ENCODE measurements around the gene MYOM3.

The MYOM3 gene

DNA sequence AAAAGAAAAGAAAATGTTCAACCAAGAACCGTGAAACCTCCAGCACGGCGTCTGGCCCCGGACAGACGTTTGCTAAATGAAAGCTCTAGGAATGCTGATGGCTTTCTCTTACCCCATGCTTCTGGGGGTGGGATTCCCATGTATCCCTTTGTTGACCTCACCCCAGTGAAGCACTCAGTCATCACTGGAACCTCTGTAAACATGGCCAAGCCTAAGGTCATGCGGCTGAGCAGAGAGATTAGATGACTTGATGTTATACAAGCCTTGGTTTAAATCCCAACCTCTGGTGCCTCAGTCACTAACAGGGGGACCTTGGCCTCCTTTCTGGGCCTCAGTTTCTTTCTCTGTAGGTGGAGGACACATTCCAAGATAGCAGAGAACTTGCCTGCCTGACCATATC is 2.8 kb upstream of the MYOM3 start:
- DNase-seq (ENCODE audit: low spot score) = no peak

DNA sequence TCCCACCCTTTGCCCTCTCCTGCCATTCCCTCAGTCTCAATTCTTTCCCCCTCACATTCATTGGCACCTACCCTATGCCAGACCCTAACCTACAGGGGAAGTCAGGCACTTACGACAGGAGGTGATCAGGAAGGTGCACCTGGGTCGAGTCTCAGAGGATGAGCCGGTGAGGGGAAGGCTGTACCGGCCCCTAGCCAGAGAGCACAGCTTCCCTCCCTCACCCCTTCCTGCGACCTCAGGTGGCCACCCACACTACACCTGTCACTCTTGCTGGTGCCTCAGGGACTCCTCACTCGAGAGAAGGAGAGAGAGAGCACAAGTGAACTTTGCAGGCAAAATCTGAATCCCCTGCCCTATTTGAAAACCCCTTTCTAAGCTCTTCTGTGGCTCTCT is 1.7 kb upstream of the MYOM3 start:
- DNase-seq (ENCODE audit: low spot score) = no peak

DNA sequence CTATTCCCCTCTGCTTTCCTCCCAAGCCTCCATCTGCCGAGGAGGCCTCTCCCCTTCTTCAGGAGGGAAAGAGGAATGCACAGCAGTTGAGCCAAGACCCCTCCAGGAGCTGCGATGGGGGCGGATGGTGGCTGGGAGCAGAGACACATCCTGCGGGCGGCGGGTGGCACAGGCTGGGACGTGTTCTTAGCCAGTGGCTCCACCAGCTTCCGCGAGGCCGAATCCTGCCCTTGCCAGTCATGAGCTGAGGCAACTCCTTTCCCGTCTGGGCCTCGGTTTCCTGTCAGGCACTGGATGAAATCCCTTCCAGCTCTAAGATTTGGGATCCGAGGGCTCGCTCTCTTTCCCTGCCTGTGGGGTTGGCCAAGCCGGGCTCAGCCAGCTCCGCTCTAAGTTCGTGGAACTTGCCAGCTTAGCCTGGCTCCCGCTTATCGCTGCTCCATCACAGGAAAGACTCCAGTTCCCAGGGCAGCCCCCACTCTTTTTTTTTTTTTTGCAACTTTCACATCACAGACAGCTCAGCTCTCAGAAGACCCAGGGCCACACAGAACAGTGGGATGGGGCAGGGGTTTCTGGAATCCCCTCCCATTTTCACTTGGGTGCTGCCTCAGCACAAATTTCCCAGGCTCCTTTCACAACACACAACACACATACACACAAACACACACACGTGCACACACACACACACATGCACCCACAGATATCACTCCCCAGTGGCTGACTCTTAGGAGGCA is 506 bp downstream of the MYOM3 start:
- DNase-seq (ENCODE audit: low spot score) = no peak

DNA sequence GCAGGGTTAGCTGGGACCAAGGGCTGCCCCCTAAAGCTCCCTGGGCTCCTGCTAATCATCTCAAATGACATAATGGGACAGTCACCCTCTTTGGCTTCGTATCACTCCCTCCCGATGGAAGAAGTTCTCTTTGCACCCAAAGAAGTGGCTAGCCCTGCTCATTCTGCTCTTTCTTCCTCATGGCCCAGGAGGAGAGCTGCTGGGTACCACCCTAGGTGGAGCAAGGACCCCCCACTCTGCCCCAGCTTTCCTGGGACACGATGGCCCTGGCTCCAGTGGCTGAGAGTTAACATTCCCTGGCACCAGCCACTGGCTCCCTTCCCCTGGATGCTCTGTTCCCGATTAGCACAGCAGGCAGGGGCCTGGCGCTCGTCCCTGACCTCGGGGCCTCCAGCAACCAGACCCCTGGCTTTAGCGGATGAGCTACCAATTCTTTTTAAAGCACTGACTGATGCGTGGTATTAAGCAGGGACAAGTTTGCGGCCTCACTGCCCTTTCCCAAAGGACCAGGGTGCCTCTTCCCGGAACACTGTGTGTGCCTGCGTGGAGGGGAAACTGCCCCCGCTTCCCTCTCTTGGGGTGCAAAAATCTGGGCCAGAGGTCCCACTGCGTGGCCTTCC is 1.2 kb downstream of the MYOM3 start:
- no peak for DNase-seq (ENCODE audit: low spot score)

DNA sequence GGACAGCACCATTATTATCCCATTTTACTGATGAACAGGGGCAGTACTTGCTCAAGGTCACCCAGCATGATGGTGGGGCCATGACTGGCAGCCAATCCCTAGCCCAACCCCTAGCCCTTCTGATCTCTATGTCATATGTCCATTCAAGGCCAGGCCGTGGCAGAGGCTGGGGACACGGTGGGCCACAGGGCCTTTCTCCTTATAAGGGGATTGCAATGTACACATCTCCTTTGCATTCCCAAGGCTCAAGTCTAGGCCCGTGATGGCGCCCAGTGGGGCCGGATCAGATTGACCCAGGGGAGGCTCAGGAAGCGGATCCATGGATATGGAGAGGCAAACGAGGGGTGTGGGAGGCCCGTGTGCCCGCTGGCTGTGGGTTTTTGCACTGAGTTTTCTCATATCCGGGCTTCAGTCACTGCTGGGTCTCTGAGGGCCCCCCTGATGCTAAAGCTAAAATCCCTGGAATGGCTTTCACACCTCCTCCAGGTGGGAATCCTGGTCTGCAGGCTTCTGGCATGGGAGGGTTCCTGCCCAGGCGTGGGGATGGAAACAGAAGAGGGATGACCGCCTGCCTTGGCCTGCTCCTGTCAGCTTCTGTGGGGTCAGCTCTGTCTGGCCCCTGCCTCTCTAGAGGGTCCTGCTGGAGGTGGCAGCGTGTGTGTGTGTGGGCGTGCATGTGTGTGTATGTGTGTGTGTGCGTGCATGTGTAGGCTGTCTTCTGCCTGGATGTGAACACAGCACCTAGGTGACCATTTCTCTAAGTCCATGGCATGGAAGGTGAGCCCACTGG is 2.1 kb downstream of the MYOM3 start:
- no peak for DNase-seq (ENCODE audit: low spot score)

DNA sequence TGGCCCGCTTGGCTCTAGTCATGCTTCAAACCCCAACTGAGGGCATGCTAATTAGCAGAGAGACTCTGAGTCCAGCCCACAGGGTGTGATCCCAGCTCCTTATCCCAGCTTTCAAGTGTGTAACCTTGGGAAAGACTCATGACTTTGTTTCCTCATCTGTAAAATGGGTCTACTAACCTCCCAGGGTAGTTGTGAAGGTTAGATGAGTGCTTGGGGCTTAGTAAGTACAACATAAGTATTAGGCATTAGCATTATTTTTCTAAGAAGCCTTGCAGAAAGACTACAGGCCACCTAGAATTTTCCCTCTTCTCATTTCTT is 2.8 kb downstream of the MYOM3 start:
- DNase-seq (ENCODE audit: low spot score) = no peak

DNA sequence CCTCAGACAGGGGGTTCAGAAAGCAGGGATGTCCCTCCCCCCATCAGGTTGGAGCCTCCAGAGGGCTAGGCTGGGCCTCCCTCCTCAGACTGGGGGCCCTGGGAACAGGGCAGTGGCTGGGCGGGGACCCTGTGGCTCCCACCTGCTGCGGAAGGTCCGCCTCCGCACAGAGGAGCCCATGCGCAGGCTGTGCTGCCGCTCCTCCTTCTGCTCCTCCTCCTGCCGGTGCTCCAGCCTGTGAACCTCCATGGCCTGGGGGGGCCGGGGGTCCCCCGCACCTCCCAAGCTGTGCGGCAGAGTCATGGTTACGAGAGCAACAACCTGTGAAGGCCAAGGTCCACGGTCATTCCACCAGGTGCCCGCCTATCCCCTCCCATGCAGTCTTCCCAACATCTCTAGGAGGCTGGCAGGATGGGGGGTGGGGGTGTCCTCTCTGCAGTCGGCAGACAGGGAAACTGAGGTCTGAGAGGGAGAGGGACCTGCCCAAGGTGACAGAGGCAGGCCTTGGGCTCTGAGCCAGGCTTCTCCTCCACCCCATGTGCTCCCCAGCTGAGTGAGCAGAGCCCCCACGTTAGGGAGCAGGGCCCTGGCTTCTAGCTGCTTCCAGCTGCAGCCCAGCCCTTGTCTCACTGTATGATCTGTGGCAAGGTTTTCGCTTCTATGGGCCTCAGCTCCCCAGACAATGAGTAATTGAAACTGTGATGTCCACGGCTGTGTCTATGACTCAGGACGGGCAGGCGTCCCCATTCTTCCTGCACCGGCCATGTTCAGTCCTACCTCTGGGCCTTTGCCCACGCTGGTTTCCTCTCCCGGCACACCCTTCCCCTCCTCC is 3.4 kb downstream of the MYOM3 start:
- peak; percentile 88 for DNase-seq (ENCODE audit: low spot score)

DNA sequence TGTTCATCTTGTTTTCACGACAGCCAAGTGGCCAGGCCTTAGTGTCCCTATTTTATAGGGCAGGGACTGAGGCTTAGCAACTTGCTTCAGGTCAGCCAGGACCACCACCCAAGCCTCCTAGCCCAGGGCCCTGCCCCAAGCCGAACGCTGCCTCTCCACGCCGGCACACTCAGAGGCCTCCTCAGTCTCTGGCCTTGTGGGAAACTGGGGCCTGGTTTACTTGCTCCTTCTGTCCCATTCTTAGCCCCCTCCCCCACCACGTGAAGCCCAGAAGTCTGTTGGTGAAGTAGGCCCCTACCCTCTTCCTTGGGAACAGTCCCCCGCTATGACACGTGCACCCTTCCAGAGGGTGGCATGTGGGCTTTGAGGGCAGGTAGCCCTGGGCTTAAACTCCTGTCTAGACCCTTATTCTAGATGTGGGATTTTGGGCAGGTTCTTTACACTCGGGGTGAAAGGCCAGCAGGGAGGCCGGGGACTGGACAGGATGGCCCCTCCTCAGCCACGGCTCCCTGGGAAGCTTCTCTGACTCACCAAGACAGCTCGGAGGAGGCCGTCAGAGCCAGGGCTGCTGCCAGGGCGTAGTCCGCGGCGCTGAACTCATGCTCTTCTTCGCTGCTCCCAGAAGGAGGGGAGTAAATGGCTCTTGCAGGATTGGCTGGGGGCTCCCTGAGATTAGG is 4.3 kb downstream of the MYOM3 start:
- DNase-seq (ENCODE audit: low spot score) = peak; percentile 20

DNA sequence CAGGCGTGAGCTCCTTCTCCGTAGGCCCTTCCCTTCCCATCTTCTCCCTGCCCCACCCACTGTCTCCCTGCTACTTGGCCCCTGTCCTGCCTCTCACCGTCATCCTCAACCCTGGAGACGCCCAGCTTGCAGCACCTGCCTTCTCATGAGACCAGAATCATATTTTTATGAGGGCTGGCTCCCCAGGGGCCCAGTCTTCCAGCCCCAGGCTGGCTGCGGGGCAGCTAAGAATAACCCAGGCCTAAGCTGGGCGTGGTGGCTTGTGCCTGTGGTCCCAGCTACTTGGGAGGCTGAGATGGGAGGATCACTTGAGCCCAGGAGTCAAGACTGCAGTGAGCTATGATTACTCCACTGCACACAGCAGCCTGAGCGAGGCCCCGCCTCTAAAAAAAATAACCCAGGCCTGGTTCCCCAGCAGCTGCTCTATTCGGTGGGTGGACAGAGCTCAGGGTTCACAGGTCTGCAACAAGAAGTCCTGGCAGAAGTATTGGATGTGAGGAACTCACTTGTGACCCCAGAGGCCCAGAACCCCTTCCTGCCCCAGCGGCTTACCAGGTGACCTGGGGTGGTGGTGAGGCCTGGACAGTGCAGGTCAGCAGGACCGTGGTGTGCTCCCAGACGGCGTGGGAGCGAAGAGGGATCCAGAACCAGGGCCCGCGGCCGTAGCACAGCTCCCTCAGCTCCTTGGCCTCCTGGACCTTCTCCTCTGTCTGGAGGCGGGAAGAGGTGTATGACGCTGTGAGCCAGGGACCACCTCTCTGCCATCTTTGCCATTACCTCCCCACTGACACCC is 6.4 kb downstream of the MYOM3 start:
- no peak for DNase-seq (ENCODE audit: low spot score)

DNA sequence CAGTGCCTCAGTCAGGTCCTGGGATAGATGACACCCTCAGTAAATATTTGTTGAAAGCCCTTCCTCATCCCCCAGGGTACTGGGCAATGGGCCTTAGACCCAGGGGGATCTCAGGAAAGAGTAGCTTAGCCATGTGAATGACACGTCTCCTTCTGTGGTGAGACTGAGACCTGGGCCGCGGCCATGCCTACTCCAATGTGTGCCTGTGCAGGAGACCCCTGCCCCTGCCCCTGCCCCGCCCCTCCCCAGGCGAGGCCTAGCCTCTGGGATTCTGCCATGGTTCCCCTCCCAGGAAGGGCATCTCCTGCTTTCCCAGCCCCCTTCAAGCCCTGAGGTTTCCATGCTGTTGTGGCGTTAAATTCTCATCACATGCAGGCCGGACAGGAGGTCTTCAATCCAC is 7.1 kb downstream of the MYOM3 start:
- no peak for DNase-seq (ENCODE audit: low spot score)

DNA sequence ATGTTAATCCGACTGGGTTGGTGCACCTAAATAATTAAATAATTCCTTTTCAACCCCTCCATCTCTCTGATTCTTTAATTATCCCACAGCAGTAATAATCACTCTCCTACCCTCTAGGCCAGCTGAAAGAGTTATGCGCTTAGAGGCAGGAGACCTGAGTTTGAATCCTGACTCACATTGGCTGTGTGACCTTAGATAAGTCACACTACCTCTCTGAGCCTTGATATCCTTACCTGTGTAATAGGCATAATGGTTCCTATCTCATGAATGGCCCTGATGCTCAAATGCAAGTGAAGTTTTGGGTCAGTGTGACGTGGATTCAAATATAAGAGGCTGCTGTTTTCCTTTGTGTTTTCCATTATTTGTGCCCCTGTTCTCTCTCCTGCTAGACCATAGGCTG is 8.1 kb downstream of the MYOM3 start:
- no peak for DNase-seq (ENCODE audit: low spot score)

DNA sequence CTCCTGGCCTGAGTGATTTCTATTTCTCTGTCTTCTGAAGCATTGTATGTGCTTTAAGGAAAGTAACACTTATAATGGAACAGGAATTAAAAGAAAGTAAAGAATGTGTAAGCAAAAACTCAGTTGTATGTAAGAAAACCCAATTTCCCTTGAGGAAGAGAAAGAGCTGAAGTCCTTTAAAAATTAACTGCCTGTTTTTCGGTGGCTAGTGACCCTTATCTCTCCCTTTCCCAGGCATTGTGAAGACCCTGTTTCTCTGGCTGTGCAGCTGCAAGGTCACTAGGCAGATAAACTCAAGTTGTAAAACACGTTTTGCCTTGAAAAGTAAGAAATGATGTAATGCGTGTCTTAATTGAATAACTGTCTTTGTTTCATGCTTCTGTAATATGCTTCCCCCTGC is 8.5 kb downstream of the MYOM3 start:
- no peak for DNase-seq (ENCODE audit: low spot score)

DNA sequence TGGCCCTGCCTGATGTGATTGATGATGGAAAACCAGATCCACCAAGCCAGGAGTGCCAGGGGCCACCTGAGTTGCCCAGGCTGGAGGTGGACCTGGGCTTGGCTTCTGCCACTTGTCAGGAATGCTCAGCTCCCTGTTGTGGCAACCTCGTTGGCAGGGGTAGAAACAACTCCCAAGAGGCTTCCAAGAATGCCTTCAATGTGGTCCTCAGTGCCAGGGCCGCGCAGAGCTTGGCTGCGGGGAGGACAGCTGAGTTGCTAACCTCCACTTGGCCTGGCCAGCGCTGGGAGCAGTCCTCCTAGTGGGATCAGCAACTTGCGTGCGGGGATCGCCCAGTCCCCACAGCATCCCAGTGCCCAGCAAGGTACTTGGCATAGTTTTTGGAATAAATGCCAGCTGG is 9.0 kb downstream of the MYOM3 start:
- DNase-seq (ENCODE audit: low spot score) = no peak

DNA sequence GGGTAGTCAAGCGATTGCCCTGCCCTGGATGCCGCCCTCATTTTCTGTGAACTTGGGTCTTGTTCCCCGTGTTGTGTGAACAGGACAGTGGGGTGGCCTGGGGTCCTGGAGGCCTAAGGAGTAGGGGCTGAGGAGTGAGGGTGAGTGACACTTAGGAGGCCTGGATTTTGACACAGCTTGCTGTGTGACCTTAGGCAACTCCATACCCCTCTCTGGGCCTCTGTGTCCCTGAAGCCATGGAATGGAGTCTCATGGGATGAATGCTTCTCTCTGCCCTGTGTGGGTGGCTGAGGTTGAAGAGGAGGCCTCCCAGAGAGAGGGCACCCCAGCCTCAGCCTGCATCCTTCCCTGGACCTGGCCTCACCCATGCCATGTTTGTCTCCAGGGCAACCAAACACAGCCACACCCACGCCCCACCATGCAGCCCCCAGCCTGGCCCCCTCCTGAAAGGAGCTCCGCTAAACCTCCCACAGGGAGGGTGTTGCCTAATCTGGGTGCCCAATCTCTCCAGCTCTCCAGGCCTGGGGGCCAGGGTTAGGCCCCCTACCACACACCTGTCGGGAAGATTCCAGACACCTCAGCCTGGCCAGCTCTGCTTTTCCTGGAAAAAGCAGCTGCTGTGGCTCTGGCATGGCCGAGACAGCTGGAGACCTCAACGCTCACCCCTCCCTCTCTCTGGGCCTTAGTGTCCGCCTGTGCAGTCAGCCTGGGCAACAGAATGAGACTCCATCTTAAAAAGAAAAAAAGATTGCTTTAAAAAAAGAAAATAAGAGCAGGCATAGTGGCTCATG is 9.9 kb downstream of the MYOM3 start:
- DNase-seq (ENCODE audit: low spot score) = no peak

DNA sequence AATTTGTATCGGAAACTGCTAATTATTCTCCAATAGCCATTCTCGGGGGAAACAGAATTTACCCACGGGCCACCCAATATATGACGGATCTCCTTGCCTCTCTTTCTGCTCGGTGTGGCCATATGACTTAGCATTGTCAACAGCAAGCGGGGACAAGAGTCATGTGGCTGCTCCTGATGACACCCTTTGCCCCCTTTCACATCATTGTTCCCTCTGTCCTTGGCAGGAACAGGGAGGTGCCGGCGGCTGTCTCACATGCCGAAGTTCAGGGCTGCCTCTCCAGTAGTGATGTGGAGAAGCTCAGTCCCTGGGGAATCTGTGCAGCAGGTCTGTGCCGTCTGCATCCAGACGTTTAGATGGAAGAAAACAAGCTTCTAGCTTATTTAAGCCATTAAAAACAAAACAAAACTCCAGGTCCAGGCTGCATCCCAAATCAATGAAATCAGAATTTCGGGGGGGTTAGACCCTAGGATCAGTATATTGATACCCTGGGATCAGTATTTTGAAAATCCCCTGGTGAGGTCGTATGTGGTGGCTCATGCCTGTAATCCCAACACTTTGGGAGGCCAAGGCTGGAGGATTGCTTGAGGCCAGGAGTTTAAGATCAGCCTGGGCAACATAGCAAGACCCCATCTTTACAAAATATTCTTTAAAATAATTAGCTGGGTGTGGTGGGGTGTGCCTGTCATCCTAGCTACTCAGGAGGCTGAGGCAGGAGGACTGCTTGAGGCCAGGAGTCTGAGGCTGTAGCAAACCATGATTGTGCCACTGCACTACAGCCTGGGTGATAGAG is 10.8 kb downstream of the MYOM3 start:
- DNase-seq (ENCODE audit: low spot score) = no peak

DNA sequence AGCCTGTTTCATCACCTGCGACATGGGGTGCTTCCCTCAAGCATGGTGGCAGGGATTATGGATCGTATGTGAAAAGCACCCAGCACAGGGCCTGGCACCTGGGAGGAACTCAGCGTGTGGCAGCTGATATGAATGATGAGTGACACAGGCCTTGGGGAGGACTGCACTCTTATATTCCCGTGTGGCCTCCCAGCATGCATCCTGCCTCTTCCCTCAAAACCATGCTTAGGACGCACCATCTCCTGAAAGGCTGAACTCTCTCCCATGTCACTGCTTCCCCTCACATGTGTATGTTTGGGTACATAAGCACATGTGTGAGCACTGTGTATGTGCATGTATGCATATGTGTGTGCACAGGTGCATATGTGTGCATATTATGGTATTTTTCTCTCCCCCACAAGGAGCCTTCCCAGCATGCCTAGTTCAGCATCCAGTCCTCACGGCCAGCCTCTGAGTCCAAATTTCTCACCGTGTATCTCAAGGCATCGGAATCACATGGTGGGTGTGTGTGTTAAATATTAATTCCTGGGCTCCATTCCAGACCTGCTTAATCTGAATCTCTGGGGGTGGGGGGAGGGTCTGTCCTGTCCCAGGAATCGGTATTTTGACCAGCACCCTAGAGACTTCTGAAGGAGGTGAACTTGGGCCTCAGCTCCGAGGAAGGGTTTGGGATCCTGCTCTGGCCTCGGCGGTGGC is 12.8 kb downstream of the MYOM3 start:
- DNase-seq (ENCODE audit: low spot score) = no peak

DNA sequence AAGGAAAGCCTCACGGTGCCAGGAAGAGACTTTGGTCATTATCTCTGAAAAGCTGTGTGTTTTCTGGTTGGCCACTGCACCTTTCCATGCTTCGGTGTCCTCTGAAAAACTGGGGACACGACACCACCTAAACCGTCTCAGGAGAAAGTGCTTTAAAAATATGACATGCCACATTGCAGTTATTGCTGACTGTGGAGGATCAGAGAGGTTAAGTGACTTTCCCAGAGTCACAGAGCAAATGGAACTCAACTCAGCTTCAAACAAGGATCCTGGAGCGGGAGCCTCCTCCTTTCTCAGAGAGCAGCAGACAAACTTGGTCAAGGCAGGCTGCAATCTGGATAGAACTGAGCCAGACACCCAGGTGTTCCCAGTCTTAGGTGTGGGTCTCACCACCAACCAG is 13.8 kb downstream of the MYOM3 start:
- no peak for DNase-seq (ENCODE audit: low spot score)

DNA sequence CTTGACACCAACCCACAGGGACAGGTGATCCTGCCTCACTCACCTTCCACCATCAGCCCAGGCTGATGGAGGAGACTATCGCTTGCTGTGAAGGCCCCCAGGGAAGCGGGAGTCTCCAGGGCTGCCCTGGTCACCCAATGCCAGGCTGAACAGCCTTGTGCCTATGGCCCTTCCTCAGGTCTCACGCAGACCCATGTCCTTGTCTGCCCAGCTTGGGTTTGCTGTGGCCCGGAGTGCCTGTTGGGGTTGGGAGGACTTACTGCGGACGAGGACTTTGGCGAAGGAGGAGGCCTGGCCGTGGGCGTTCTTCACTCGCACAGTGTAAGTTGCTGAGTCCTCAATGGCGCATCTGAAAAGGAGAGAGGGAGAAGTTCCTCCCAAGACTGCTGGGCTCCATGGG is 14.3 kb downstream of the MYOM3 start:
- no peak for DNase-seq (ENCODE audit: low spot score)

DNA sequence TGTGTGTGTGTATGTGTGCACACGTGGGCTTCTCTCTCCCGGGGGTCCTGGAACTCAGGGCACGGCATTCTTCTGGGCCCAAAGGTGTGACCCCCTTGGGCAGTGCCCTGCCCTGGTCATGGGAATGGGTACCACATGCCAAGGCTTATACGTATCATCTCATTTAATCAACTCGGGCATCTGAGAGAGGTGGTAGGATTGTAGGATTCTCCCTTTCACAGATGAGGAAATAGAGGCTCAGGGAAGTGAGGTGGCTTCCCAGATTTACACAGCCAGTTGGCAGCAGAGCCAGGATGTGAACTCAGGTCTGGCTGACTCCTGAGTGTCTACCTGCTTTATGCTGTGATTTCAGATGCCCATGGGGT is 15.2 kb downstream of the MYOM3 start:
- no peak for DNase-seq (ENCODE audit: low spot score)
